ENCODE measurements around the gene DLG1.

The DLG1 gene

GRCh38 chr3:197289726-197290125 is 8.7 kb downstream of the DLG1 start:
- Histone ChIP-seq H3K4me3 (ENCODE audit: low read depth, low read length) (no peak overlapping the region), H3K36me3 (peaks cover 59% of the 10 kb centered on the region), H3K27me3 (no peaks in the 10 kb centered on the region), H3K4me1 (no peaks in the 10 kb centered on the region), H3K9me3 (no peaks in the 10 kb centered on the region)
- no peak for TF ChIP-seq CTCF (IDR thresholded peaks at IDR 0.05; ENCODE audit: low read depth, low read length)
- DNase-seq, result no peak

DNA sequence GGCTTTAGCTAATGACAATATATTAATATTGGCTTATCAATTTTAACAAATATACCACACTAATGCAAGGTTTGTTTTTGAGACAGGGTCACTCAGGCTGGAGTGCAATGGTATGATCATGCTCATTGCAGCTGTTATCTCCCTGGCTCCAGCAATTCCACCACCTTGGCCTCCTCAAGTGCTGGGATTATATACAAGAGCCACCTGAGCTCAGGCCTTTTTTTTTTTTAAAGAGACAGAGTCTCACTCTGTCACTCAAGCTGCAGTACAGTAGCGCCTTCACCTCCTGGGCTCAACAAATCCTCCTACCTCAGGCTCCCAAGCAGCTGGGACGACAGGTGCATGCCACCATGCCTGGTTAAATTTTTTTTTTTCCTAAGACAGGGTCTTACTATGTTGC is 11.7 kb downstream of the DLG1 start:
- no peak for TF ChIP-seq CTCF (IDR thresholded peaks at IDR 0.05; ENCODE audit: low read depth, low read length)
- DNase-seq, result no peak
- H3K4me3 ChIP-seq (ENCODE audit: low read depth, low read length), result no peak overlapping the region

DNA sequence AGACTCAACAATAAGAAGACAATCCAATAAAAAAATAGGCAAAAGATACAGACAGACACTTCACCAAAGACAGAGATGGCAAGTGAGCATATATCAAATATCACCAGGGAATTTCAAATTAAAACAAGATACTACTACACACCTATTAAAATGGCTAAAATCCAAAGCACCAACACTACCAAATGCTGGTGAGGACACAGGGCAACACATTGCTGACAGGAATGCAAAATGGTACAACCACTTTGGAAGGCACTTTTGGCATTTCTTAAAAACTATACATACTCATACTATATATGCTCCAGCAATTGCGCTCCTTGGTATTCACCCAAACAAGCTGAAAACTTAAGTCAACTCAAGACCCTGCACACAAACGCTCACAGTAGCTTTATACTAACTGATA is 12.9 kb downstream of the DLG1 start:
- DNase-seq, result no peak
- Histone ChIP-seq H3K4me3 (ENCODE audit: low read depth, low read length) (no peak overlapping the region), H3K4me1 (no peaks in the 10 kb centered on the region), H3K9me3 (no peaks in the 10 kb centered on the region), H3K27me3 (no peaks in the 10 kb centered on the region), H3K36me3 (peaks cover 61% of the 10 kb centered on the region)
- no peak for TF ChIP-seq CTCF (IDR thresholded peaks at IDR 0.05; ENCODE audit: low read depth, low read length)

More for the DNA sequence above, 11.7 kb downstream of the DLG1 start:
- peaks cover 57% of the 10 kb centered on the region for H3K36me3 ChIP-seq
- no peaks in the 10 kb centered on the region for H3K27me3 ChIP-seq
- no peaks in the 10 kb centered on the region for H3K4me1 ChIP-seq
- H3K9me3 ChIP-seq, result no peaks in the 10 kb centered on the region

GRCh38 chr3:197283045-197283444 is 15.4 kb downstream of the DLG1 start:
- no peaks in the 10 kb centered on the region for H3K4me1 ChIP-seq
- H3K36me3 ChIP-seq, result peaks cover 63% of the 10 kb centered on the region
- TF ChIP-seq CTCF (IDR thresholded peaks at IDR 0.05; ENCODE audit: low read depth, low read length), result no peak
- DNase-seq, result no peak
- no peak overlapping the region for H3K4me3 ChIP-seq (ENCODE audit: low read depth, low read length)
- H3K27me3 ChIP-seq, result no peaks in the 10 kb centered on the region
- no peaks in the 10 kb centered on the region for H3K9me3 ChIP-seq

DNA sequence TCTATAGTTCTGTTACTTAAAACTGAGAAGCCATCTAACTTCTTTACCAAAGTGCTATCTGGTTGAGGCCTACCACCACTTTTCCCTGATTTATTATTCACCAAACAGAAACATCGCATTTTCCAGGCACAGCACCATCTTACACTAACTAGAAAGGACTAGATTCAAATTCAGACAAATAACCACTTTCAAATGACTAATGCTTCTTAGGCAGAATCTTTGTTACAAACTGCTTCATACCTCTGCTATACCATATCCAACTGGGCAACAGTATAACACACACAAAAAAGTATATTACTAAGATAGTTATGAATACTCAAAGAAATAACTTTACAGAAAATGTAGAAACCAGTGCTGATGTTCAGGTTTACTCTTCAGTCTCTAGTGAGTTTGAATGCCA is 16.6 kb downstream of the DLG1 start:
- peaks cover 61% of the 10 kb centered on the region for H3K36me3 ChIP-seq
- H3K4me3 ChIP-seq (ENCODE audit: low read depth, low read length), result no peak overlapping the region
- DNase-seq, result no peak
- H3K4me1 ChIP-seq, result no peaks in the 10 kb centered on the region
- TF ChIP-seq CTCF (IDR thresholded peaks at IDR 0.05; ENCODE audit: low read depth, low read length), result no peak
- H3K9me3 ChIP-seq, result no peaks in the 10 kb centered on the region
- no peaks in the 10 kb centered on the region for H3K27me3 ChIP-seq

- no peak for DNase-seq
- peaks cover 60% of the 10 kb centered on the region for H3K36me3 ChIP-seq
- H3K4me1 ChIP-seq, result no peaks in the 10 kb centered on the region
- no peaks in the 10 kb centered on the region for H3K9me3 ChIP-seq
- H3K4me3 ChIP-seq (ENCODE audit: low read depth, low read length), result no peak overlapping the region
- no peaks in the 10 kb centered on the region for H3K27me3 ChIP-seq
- TF ChIP-seq CTCF (IDR thresholded peaks at IDR 0.05; ENCODE audit: low read depth, low read length), result no peak
Measured at GRCh38 chr3:197280156-197280555, 18.3 kb downstream of the DLG1 start.
